Inflammatory macrophage treated with lipopolysaccharide for 4 hours (primary cell): ENCODE results near the gene OR13C9.
"Not testable (repeated sequence)": the region's sequence is repeated elsewhere in the genome, so short reads cannot be mapped to it uniquely, and the experiment has no call there.

Experiments
- DNase-seq: peaks from one replicate; pipeline ENCODE4 v3.0.0-alpha.2; 2020

OR13C9 gene

DNA sequence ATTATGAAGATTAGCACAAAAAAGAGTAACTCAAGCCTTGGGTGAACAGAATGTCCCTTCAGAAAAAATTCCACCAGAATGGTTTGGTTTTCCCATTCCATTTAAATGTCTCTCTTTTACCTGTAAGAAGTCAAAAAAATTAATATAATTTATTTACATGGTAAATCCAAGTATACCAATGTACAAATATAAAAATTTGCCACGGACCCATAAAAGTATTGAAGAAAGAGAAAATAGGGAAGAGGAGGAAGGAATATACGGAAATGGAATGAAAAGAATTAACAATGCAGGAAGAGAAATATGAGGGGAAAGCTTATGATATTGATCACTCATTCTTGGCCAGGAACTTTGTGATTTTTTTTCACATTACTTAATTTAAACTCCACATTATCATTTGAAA lies at the start of gene OR13C9:
Gene OR13C9 (minus strand): TSS at position 101 of the 400 bp plus-strand sequence. CDS start 0 bp downstream, at position 101.
- DNase-seq = no peak

- no peak for DNase-seq
These were observed 40.6 kb upstream of the OR13C9 start for GRCh38 chr9:104658496-104659195.

DNA sequence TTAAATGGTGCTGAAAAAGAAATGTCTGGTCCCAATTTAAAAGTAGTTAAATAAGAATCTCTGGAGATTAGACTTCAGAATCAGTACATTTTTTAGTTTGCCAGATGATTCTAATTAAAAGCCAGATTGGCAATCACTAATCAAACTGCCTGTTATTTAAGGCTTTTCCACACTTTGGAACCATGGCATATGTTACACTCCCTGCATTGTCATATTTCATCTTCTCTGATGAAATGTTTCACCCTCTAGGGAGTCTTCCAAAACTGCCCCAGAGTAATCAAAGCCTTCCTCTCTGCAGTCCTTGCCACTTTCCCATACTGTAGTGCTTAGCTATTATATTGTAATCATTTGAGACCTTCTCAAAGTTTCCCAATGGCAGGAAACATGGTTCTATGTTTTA lies 17.5 kb upstream of the OR13C9 start:
- DNase-seq = no peak

DNA sequence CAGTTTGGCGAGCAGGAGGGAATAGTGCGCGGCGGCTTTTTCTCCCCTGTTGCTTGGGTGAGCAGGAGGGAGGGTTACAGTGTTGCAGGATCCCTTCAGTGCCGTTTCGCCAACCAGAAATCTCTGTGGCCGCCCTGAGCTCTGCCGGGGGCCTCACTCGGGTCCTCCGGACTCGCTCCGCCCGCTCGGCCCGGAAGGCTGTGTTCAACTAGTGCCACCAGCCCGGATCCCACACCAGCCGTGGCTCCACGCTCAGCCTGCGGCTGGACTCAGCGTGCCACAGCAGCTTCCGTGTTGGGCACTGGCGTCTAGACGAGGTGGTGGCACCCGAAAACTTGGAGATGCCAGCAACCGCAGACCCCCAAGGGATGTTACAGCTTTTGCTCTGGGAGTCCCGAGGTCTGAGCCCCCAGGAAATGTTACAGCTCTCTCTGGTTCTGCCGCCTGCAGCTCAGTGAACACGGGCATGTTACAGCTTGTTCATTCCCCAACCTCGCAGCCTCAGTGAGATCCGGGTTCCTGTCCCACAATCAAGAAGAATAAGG lies 16.0 kb upstream of the OR13C9 start:
- DNase-seq = no peak

DNA sequence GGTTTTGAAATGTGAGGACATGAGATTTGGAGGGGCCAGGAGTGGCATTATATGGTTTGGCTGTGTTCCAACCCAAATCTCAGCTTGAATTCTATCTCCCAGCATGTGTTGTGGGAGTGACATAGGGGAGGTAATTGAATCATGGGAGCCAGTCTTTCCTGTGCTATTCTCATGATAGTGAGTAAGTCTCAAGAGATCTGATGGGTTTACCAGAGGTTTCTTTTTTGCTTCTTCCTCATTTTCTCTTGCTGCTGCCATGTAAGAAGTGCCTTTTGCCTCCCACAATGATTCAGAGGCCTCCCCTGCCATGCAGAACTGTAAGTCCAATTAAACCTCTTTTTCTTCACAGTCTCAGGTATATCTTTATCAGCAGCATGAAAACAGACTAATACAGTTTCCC lies 8.0 kb upstream of the OR13C9 start:
- not testable (repeated sequence) for DNase-seq

DNA sequence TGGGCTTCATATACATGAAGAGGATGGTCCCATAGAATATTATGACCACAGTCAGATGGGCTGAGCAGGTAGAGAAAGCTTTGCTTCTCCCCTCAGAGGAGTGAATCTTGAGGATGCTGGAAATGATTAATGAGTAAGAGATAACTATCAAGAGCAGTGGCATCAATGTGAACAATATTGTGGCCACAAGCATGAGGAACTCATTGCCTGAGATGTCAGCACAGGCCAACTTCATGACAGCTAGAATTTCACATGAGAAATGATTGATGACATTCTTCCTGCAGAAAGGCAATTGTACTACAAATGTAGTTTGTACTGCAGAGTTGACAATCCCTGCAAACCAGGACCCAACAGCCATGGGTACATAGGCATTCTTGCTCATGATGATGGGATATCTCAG lies 586 bp downstream of the OR13C9 start:
- DNase-seq = no peak

- DNase-seq = no peak
These were observed 6.8 kb downstream of the OR13C9 start for GRCh38 chr9:104611213-104611612.

- no peak for DNase-seq
These were observed 9.7 kb downstream of the OR13C9 start for GRCh38 chr9:104608336-104608735.

DNA sequence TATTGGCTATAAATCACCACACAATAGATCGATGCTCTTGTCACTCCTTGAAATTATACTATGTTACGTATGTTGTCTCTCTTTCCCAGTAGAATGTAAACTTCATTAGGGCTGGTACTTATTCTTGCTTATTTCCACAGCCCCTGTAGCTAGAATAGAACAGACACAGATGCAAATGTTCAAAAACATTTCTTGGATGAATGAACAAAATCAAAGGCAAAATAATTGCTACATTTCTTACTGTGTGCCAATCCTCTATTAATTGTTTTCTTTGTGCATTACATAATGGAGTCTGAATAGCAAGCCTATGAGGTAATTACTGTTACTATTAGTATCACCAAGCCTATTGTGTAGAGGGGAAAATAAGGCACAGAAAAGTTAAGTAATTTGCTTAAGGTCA lies 11.9 kb downstream of the OR13C9 start:
- no peak for DNase-seq

DNA sequence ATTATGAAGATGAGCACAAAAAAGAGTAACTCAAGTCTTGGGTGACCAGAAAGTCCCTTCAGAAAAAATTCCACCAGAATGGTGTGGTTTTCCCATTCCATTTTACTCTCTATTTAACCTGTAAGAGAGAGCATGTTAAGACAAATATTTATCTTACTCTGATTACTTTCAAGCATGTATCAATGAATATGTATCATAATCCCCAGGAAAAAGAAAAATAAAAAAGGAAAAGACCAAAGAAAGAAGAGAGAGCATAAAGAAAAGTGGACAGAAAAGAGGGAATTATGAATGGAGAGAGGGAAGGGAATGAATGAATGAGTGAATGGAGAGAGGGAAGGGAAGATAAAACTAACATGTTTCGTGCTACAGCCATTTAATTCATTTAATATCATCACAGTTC lies 12.5 kb downstream of the OR13C9 start, which contains the start of gene OR13C2:
Gene OR13C2 (minus strand): TSS at position 101 of the 400 bp plus-strand sequence. CDS start 0 bp downstream, at position 101.
- DNase-seq = not testable (repeated sequence)

DNA sequence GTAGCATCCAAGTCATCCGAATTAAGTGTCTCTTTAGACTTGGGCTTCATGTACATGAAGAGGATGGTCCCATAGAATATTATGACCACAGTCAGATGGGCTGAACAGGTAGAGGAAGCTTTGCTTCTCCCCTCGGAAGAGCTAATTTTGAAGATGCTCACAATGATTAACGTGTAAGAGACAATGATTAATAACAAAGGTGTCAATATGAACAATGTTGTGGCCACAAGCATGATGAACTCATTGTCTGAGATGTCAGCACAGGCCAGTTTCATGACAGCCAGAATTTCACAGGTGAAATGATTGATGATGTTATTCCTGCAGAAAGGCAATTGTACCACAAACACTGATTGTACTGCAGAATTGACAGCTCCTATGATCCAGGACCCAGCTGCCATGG lies 13.2 kb downstream of the OR13C9 start:
- no peak for DNase-seq

- not testable (repeated sequence) for DNase-seq
These were observed 18.7 kb downstream of the OR13C9 start, which contains the start of gene OR13C5 for GRCh38 chr9:104599313-104599712. TSS of gene OR13C5 (minus strand) at chr9:104599413. CDS start at chr9:104599413, 0 bp downstream.

DNA sequence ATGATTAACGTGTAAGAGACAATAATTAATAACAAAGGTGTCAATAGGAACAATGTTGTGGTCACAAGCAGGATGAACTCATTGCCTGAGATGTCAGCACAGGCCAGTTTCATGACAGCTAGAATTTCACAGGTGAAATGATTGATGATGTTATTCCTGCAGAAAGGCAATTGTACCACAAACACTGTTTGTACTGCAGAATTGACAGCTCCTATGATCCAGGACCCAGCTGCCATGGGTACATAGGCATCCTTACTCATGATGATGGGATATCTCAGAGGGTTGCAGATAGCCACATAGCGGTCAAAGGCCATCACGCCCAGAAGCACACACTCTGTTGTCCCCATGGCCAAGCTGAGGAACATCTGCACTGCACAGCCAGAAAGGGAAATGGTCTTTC lies 19.3 kb downstream of the OR13C9 start:
- DNase-seq = not testable (repeated sequence)

- DNase-seq = no peak
These were observed 28.4 kb downstream of the OR13C9 start for GRCh38 chr9:104589626-104590025.

DNA sequence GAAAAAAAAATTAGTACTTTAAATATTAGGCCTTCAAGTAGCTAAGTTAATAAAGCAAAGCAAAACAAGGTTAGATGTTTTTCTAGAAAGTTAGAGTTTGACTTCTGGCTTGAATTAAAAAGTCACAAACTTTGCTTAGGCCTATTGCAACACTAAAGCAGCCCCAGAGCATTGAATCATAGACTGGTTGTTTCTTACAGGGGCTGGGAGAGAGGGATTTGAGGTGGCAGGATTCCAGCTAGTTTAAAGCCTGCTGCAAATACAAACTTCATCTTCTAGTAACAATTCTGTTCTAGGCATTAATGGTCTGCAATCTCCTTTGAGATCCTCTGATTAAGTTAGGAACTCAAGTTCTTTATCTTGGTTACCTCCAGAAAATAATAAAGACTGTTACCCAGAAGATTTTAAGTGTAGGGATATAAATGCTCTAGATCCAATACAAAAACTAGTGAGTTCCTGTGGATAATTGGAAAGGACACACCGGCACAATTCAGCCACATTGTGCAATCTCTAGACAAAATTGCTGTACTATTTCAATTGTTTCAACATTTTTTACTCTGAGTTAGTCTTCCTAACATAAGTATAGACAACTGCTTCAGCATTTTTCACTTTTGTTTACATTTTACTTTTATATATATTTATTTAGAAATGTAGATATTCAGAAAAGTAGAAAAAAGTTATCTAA lies 31.4 kb downstream of the OR13C9 start:
- no peak for DNase-seq

GRCh38 chr9:104580562-104580961 lies 37.4 kb downstream of the OR13C9 start:
- DNase-seq = no peak

DNA sequence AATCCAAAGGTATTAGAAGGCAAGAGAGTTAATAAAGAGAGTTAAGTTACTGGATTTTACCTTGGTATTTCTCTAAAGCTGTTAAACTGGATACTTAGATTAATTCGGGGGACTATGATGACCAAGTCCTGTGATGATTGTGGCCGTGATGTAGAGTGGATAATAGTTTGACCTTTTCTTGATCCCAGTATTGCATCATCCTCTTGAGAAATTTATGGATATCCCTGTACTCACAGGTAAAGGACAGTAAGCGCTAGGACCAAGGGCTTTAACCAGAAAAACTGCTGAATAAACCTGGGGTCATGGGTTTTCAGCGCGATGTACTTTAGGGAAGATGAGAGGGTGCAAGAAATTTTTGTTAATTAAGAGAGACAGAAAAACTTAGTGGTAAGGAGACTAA lies 40.7 kb downstream of the OR13C9 start:
- DNase-seq = no peak

- no peak for DNase-seq
These were observed 42.5 kb downstream of the OR13C9 start for GRCh38 chr9:104575456-104575855.

DNA sequence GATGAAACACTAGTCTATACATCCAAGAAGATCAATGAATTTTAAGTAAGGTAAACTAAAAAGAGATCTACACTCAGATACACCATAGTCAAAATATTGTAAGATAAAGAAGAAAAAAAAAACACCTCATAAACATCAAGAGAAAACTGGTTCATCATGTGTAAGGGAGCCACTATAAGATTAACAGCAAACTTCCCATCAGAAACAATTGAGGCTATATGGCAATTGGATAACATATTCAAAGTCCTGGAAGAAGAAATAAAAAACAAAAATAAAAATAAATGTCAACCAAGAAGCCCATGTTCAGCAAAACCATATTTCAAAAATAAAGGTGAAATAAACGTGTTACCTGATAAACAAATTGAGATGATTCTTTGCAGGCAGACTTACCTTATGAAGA lies 45.4 kb downstream of the OR13C9 start:
- DNase-seq = no peak

DNA sequence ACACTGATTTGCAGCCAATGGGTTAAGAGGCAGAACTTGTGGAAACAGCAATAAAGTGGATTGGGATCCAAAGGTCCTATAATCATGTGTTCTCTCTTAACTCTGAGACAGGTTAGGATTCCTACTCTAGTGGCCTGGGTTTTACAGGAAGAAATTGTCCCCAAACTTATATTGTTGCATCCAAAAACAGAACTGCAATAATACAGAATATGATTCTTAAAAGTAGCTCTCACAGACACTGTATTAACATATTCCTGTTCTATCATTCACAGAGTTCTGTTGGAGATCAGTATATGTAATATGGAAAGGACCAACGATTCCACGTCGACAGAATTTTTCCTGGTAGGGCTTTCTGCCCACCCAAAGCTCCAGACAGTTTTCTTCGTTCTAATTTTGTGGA lies 49.1 kb downstream of the OR13C9 start, which contains the start of gene OR13C8:
Gene OR13C8 (plus strand): TSS at position 301 of the 400 bp plus-strand sequence. CDS start 0 bp downstream, at position 301.
- DNase-seq = no peak
